NCI-H748 (cell line): ENCODE results near the gene CCHCR1.
"Not testable (repeated sequence)": the region's sequence is repeated elsewhere in the genome, so short reads cannot be mapped to it uniquely, and the experiment has no call there.

ENCODE experiments used
- DNase-seq: peaks from one replicate; lab custom pipeline; 2025; ENCODE audit not compliant: unreplicated experiment; lab: John Stamatoyannopoulos, UW

Gene CCHCR1

DNA sequence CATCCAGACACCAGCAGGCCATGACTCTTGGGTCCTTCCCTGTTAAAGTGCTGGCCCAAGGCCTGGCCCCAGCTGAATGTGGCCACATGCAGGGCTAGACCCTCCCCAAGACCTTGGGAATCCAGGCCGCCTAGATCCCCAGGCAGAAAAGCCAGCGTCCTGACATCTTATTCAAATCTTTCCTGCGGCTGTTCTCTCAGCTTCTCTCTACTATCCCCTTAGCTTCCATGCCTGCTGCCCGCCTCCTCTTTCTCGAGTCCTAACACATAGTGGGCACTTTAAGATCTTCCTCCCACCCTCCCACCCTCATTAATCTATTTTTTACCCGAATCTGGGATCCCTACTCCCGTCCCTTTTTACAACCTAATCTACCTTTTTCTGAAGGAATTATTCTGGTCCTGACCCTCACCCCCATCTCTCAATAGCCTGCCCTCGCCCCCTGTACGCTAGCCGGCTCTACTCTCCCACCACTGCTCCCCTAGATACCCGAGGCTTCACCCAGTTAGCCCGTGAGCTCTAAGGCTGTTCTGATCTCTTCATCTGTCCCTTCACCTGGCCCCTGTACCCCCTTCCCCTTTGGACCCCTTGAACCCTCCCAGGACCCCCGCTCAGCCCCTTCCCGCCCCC, at the start of gene CCHCR1:
CCHCR1 (minus strand) TSS at position 290 of the 627 bp plus-strand sequence; CDS start at position 88, 202 bp downstream.
- DNase-seq, result peak; percentile 49

DNA sequence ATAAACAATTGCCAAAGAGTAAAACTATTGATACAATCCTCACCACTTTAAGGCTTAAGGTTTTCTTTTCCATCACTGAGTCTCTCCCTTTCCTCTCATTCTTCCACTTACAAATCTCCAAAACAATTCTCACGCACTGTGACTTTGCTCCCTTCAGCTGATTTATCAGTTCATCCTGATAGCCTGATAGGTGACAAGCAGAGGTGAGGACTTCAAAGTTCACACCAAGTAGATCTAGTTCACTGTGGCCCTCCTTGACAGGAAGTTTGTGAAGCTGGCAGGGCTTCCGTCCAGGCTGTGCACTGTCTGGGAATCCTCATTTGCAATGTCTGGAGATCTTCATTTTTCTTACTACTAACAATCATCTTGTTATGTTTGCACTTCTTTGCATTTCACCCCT, 48.0 kb upstream of the CCHCR1 start:
- DNase-seq, result no peak

DNA sequence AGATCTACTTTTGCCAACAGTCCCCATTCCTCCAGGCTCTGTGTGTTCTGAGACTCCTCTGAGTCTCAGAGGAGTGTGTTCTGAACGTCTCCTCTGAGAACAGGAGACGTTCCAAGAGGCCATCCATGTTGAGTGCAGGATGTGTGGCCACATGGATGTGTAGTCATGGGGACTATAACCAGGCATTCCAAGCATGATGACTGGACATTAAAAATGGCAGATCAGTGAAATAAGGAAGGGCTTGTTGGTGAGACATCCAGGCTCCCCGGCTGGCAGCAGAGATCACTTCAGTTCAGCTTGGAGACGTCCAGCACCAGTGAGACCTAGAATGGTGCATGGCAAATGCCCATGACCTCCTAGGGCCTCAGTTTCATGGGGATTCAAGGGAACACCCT, 47.1 kb upstream of the CCHCR1 start:
- DNase-seq, result no peak

DNA sequence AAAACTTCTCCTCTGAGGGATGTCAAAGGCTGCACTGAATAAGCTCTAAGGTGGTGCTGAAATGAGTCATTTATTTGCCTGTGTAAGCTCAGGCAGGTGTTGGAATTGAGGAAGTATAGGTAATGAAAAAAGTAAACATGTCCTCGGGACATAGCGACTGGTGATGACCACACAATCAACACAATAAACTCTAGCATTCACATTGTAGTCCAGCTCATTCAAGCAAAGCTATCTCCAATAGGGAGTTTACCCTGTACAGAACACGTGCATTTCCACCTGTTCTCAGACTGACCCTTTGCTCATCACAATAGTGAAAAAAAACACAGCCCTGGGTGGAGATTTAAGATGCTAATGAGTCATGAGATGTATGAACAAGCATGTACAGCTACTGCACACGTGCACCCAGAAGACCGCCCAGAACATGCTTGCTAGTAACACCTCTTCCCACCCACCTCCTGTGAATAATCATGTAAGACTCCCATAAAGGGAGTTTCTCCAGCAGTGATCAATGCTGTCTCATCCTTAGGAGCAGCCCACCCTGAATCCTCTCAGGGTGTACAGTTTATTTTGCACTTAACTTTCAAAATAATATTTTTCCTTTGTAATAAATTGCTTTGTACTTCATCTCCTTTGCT, 45.9 kb upstream of the CCHCR1 start:
- peak; percentile 93 for DNase-seq

GRCh38 chr6:31202259-31203166, 44.9 kb upstream of the CCHCR1 start:
- DNase-seq, result no peak

DNA sequence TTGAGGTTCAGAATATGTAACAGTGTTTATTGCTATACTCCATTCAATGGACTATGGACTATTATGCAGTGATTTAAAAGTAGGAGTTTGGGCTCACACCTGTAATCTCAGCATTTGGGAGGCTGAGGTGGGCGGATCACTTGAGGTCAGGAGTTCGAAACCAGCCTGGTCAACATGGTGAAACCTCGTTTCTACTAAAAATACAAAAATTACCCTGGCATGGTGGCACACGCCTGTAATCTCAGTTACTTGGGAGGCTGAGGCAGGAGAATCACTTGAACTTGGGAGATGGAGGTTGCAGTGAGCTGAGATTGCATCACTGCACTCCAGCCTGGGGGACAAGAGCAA, 41.5 kb upstream of the CCHCR1 start:
- not testable (repeated sequence) for DNase-seq

GRCh38 chr6:31197559-31198305, 40.1 kb upstream of the CCHCR1 start:
- peak; percentile 96 for DNase-seq

DNA sequence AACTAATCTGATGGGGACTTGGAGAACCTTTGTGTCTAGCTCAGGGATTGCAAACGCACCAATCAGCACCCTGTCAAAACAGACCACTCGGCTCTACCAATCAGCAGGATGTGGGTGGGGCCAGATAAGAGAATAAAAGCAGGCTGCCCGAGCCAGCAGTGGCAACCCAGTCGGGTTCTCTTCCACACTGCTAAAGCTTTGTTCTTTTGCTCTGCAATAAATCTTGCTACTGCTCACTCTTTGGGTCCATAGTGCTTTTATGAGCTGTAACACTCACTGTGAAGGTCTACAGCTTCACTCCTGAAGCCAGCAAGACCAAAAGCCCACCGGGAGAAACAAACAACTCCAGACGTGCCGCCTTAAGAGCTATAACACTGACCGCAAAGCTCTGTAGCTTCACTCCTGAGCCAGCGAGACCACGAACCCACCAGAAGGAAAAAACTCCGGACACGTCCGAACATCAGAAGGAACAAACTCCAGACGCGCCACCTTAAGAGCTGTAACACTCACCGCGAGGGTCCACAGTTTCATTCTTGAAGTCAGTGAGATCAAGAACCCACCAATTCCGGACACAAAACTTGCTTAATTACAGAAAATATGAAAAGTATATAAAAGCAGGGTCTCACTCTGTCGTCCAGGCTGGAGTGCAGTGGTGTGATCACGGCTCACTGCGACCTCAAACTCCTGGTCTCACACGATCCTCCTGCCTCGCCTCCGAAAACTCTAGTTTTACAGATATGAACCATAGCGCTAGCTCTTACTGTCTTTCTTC, 38.8 kb upstream of the CCHCR1 start:
- DNase-seq, result not testable (repeated sequence)

DNA sequence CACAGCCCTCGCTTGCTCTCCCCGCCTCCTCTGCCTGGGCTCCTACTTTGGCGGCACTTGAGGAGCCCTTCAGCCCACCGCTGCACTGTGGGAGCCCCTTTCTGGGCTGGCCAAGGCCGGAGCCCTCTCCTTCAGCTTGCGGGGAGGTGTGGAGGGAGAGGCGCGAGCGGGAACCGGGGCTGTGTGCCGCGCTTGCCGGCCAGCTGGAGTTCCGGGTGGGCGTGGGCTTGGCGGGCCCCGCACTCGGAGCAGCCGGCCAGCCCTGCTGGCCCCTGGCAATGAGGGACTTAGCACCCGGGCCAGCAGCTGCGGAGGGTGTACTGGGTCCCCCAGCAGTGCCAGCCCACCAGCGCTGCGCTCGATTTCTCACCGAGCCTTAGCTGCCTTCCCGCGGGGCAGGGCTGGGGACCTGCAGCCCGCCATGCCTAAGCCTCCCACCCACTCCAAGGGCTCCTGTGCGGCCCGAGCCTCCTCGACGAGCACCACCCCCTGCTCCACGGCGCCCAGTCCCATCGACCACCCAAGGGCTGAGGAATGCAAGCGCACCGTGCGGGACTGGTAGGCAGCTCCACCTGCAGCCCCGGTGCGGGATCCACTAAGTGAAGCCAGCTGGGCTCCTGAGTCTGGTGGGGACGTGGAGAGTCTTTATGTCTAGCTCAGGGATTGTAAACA, 37.8 kb upstream of the CCHCR1 start:
- not testable (repeated sequence) for DNase-seq

GRCh38 chr6:31194061-31194834, 36.6 kb upstream of the CCHCR1 start:
- no peak for DNase-seq

GRCh38 chr6:31193206-31193605, 35.6 kb upstream of the CCHCR1 start:
- DNase-seq, result no peak

DNA sequence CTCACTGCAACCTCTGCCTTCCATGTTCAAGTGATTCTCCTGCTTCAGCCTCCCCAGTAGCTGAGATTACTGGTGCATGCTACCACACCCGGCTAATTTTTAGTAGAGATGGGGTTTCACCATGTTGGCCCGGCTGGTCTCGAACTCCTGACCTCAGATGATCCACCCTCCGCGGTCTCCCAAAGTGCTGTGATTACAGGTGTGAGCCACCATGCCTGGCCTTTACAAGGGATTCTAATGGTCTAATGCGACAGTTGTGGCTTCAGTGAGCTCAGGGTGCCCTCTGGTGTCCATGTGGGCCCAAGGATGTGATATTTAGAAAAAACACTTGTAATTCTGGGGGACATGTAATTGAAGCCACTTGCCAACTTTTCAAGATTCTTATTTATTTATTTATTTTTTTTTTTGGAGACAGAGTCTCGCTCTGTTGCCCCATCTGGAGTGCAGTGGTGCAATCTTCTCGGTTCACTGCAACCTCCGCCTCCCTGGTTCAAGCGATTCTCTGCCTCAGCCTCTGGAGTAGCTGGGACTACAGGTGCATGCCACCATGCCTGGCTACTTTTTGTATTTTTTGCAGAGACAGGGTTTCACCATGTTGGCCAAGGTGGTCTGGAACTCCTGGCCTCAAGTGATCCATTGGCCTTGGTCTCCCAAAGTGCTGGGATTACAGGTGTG, 35.0 kb upstream of the CCHCR1 start:
- DNase-seq, result peak; percentile 75

GRCh38 chr6:31190488-31190887, 32.9 kb upstream of the CCHCR1 start:
- DNase-seq, result no peak

GRCh38 chr6:31189223-31189622, 31.6 kb upstream of the CCHCR1 start:
- DNase-seq, result not testable (repeated sequence)

- no peak for DNase-seq
These were observed 30.2 kb upstream of the CCHCR1 start for GRCh38 chr6:31187780-31188194.

- DNase-seq, result no peak
These were observed 28.6 kb upstream of the CCHCR1 start for GRCh38 chr6:31186052-31186734.

DNA sequence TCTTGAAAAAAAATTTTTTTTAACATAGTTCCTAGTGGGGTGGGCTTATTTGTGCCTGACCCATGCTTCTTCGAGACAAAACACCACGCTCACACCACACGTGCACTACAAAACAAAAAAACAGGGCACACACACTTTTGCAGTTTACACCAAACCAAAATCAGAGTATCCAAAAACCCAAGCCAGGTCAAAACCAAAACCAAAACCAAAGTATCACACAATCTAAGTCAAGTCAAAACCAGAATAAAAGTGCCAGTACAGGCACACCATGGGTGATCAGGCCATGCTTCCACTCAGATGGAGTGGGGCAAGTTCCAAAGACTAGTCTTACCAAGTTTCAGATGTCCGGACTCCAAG, 28.1 kb upstream of the CCHCR1 start:
- not testable (repeated sequence) for DNase-seq

GRCh38 chr6:31183859-31184258, 26.3 kb upstream of the CCHCR1 start:
- DNase-seq, result not testable (repeated sequence)
